Non-pigmented ciliary epithelial cell (primary cell): ENCODE results near the gene BMX.

Source experiments
- DNase-seq: peaks from one replicate; pipeline ENCODE4 v3.0.0-alpha.2; 2010; ENCODE audit warnings: low read depth

The BMX gene

DNA sequence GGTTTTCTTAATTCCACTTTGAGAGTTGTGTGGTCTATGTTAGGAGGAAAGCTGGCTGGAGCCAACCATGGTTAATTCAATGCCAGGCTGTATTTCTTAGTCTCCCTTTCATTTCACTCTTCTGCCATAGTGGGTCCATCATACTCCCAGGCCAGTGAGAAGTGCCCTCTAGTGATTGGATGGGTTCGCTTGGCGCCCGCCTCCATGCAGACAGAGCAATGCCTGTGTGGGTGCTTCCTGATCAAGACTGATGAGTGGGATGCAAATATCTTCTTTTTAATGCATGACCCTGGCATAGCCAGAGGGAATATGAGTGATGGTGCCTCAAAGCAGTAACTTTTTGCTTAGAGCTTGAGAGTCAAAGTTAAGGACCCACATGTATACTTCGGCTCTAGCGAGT, 6.4 kb downstream of the BMX start:
- DNase-seq = no peak

DNA sequence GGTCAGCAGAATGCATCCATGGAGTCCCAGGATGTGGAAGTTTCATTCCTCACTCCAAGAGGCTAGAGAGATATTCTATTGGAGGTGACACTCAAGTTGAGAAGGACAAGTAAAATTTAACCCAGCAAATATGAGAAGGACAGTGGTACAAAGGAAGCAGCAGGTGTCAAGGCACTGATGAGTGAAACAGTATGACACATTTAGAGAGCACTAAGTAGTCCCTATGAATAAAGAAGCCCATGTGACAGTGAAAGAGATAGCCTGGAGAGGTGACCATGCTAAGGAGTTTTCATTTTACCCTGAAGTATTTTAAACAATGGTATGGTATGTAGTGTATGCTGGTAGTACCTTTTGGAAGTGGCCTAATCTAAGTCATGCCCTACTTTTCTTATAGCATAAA, 9.2 kb downstream of the BMX start:
- no peak for DNase-seq

DNA sequence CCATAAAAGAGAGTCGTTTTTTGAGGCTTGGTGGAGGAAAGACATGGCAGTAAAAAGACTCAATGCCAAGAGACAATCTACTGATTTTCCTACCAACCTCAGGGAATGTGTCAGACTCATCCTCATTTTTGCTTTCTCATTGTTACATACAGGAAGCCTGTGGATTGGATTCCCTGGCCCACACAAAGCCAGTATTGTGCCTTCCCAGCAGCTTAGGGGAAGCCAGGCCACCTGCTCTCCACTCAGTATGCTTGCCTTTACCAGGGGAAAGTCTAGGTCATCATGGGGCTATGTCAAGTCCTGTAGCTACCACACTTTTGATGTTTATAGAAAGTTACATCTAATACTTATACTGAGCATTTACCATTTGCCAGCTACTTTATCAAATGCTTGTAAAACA, 11.0 kb downstream of the BMX start:
- DNase-seq = no peak

DNA sequence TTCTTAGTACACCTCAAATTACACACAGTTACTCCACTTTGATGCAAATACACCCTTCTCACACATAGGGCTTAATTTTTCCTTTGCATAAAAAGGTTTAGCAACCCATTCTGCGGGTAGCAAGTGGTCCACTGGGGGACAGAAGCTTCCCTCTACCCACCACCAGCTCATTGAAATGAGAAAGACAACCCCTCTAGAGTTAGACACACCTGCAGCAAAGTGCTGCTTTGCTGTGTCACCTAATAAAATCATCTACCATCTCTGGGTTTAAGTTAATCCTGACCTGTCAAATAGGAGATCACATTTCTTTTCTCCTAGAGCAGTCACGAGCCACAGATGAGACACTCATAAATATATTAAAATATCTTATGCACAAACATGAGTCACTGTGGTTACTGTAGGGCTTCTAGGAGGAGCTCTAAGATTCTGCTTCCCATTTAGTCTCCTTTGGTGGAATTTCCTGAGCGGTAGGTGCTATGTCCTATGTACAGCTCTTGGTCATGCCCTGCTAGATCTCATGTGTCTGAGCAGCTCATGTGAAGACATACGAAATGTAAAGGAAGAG, 11.9 kb downstream of the BMX start:
- no peak for DNase-seq

DNA sequence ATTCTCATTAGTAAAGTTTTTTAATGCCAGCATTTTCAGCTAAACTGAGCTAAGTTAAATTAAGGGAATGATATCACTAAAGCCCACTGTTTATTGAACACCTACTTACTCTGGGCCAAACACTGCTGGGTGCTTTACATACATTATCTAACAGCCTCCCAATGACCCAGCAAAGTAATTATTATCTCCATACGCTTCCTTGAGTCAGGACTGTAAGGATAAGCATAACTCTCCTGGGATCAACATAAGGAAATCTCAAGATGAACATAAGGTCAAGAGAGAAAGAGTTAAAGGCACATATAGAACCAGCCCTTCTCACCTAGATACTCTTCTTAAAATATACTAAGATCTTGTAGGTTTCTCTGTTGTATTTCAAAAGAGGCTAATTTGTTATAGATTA, 13.7 kb downstream of the BMX start:
- DNase-seq = no peak

DNA sequence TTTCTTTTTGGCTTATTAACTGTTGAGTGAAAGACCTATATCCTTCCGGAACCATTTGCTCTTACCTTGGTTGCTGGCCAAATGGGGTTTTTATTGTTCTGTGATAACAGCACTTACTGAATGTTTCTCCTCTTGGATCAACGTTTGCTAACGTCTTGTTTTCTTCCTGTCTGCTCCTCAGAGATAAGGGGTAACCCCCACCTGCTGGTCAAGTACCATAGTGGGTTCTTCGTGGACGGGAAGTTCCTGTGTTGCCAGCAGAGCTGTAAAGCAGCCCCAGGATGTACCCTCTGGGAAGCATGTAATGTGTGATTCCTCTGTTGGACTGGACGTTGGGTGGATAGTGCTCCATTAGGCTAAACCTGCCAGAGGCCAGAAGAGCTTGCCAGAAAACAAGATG, 15.3 kb downstream of the BMX start:
- no peak for DNase-seq

DNA sequence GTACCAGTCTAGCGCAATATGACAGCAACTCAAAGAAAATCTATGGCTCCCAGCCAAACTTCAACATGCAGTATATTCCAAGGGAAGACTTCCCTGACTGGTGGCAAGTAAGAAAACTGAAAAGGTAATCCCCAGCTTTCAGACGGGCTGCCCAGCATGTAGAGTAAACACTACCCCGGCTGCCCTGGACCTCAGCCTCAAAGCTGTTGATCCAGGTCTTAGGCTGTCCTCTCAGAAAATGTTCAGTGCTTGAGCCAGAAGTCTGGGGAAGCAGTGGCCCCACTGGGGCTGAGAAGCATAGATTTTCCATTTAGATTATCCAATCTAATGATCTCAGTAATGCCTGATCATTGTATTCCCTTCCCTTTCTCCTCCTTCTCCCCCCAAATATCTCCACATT, 21.9 kb downstream of the BMX start:
- no peak for DNase-seq

DNA sequence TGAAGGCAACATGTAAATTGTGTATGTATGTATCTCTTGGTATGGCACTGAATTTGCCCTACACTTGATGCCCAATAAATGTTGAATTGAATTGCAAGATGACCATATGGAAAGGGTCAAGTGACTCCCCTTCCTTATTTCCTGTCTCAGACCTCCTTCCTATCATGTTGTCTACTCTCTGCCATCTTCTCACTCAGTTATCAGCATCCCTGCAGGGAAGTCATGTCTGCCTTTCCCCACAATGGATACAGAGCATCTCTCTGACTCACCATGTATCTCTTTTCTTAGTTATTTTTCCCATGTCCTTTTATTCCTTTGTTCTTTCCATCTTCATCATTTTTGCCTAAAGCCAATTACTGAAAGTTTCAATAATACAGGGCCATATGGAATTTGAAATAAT, 22.5 kb downstream of the BMX start:
- DNase-seq = no peak

DNA sequence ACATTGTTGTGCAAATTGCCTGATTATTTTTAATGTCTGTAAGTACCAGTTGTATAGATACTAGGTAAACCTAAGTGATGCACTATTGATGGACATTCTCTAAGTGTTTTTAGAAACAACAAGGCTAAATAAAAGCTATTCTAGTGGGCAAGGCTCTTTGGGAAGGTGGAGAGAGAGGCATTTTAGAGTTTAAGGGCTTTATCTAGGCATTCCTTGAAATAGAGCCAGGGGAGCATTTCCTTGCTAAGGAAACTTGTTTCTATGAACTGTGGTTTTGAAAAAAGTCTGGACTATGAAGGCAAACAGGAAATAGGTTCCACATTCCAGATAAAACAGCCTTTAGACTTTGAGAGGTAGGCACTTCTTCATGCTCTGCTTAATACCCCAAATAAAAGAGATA, 23.8 kb downstream of the BMX start:
- DNase-seq = peak; percentile 10

DNA sequence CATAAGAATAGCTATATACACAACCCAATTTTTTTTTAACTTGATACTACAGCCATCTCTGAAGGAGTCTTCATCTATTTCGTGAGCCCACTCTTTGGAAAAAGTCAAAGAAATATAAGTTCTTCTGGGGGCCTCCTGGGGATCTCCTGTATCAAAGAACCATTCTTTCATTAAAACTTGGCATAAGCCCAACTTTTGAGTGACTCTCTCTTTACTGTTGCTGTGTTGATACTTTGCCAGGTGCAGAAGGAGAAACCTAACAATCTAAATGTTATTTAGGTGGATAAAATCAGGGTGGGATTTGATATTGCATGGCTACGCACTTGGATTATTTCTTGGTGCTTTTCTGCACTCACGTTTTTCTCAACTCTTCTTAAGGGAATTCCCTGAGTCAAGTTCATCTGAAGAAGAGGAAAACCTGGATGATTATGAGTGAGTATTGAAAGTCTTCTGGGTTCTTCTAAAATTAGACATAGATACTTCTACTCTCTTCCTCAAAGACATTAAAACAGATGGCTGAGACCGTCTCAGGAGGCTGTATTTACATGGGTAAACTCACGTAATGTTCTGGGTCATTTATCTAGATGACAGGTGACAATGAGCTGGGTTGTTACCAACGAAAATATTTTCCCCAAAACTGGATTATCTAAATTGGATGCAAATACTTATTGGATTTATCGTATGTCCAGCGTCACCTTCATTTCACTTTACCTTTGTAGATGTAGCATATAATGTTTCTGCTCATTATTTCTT, 25.2 kb downstream of the BMX start:
- DNase-seq = no peak

DNA sequence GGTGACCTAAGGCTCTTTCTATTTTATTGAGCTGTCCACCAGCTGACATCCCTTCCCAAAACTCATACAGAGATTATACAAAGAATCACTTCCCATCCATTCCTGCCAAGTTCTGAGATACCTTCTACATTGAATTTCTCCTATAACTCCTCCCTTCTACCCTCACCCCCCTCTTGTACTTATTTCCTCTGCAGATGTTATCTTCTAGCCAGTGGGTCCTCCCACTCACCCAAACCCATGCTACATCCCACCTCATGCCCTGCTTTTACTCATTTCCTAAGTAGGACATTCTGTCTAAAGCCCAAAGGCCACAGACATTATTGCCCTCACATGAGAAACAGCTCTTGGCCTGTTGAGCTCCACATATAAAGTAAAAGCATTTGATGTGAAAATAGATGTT, 28.6 kb downstream of the BMX start:
- DNase-seq = no peak

DNA sequence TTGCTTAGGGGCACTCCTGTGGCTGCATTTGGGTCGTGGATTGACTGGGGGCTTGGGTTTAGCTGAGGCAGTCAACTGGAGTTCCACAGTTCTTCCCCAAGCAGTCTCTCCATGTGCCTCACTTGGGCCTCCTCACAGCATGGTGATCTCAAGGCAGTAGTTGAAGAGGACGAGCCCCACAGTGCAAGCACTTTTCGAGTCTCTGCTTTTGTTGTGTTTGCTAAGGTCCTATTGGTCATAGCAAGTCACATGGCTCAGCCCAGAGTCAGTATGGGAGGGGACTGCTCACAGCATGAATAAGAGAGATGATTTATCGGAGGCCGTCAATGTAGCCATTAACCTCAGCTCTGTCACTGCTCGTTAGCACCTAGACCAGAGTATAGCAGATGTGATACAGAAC, 29.7 kb downstream of the BMX start:
- DNase-seq = no peak

DNA sequence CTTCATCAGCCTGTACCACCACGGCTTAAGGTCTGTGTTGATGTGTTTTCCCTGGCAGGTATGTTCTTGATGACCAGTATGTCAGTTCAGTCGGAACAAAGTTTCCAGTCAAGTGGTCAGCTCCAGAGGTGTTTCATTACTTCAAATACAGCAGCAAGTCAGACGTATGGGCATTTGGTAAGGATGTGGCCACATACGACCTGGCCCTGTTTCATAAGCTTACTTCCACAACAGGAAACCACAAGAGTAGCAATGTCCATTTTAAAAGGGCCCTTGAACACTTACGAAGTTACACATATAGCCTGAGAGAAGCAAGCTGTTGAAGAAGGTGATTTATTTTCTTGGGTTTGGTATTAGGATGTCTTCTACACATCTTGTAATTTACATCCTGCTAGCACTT, 46.1 kb downstream of the BMX start:
- no peak for DNase-seq

DNA sequence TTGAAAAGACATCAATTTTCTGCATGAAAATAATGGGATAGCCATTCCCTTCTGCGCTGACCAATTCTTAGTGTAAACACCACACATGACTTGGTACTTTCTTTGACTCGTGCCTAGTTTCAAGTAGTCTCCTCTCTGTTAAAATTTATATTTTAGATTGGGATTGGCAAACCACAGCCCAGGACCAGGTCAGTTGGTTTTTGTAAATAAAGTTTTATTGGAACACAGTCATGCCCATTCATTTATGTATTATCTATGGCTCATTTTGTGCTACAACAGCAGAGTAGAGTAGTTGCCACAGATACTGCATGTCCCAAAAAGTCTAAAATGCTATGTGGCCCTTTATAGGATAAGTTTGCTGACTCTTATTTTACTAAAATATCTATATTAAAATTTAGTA, 46.7 kb downstream of the BMX start:
- no peak for DNase-seq

DNA sequence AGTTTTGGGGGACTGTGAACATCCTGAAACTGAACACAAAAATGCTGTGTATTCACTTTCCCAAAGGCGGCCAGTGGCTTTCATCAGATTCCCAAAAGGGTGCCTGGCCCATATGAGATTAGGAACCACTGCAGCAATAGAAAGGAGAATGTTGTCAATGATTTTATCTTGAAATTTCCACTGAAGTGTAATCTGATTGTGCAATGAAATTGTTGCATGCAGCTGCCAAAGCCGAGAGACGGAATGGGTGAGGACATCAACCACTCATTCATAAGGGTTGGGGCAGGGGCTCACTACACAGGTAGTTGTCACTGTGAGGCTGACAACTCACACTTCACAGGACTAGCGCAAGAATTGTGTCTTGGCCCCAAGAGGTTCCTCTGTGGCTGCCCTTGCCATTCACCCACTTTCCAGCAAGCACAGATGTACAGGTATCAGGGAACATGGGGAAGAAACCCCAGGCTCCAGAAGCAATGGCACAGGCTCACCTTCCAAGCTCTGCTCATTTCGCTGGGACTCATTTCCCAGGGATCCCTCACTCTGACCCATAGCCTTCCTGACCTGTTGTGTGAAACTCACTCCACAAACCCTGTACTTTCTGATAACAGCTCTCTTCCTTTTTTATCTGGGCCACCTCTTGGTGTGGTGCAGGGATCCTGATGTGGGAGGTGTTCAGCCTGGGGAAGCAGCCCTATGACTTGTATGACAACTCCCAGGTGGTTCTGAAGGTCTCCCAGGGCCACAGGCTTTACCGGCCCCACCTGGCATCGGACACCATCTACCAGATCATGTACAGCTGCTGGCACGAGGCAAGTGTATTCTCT, 48.8 kb downstream of the BMX start:
- no peak for DNase-seq

DNA sequence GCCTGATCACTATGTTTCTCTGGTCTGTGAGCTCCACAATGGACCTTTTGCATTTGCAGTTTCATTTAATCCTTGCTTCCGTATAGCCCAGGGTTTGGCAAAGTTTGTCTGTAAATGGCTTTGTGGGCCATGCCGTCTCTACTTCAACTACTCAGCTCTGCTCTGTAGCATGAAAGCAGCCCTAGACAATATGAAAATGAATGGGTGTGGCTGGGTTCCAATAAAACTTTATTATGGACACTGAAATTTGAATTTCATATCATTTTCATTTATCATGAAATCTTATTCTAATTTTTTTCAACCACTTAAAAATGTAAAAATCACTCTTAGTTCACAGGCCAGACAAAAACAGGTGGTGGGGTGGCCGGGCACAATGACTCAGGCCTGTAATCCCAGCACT, 58.6 kb downstream of the BMX start:
- DNase-seq = no peak

DNA sequence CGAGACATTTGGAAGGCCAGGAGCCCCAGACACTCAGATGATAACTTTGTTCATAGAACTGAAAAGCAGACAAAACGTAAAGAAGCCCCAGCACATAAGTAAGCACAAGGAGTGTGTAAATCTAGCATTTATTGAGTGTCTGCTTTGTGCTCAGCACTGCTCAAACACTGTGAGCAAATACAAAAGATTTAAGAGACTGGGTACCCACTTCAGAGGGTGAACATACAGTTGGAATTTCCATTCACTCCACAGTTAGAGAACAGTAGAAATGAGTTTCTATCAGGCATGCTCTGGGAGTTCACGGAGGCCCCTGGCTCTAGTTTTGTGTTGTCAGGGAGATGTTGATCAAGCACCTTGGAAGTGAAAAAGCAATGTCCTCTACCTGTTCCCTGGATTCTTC, 60.3 kb downstream of the BMX start:
- DNase-seq = no peak

DNA sequence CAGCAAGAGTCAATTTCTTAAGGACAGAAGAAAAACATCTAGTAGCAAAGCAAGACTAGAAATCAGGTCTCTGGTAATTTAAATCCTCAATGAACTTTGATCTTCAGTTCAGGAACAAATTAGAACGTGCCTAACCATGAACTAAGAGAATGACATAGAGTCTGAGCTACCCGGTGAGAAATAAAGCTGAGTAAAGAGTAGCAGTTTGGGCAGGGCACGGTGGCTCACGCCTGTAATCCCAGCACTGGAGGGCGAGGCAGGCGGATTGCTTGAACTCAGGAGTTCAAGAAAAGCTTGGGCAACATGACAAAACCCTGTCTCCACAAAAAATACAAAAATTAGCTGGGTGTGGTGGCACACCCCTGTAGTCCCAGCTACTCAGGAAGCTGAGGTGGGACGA, 62.4 kb downstream of the BMX start:
- DNase-seq = no peak

DNA sequence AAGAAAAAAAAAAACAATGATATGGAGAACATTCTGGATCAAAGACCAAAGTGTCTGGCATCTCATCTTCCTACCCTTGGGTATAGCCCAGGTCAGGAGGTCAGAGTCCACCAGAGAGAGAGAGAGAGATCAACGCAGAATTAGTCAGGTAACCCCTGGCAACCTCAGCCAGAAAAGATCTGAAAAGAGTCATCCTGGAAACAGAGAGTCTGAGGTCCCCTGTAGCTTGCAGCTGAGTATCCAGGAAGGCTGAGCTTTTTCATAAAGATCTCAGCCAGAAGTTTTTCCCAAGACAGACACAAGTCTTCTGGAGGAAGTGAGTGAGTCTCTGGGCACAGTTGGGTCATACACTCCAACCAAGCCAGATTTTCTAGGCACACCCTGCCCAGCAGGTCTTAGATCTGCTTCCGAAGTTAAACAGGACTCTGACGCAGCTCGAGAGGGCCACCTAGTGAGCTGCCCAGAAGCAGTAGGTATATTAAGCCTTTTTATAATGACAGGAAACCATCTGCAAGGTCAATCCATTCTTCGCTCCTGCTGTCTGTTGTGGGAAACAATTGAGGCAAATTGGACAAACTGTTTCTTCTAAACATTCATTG, 64.5 kb downstream of the BMX start:
- DNase-seq = no peak

DNA sequence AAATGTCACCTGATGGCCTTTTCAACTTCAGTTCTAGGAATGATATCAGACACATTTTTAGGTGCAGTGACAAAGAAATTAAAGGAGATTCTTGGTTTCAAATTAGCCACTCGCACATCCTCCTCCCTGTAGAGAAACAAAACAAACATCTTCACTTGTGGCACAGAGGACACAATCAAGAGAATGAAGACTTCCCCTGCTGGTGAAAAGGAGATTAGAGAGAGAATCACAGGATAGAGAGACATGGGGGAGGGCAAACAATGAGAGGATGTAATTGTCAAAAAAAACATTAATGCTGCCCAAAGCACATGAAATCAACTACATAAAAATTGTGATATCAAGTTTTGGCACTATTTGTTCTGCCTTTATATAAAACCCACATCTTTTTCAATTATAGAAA, 65.6 kb downstream of the BMX start:
- DNase-seq = no peak

DNA sequence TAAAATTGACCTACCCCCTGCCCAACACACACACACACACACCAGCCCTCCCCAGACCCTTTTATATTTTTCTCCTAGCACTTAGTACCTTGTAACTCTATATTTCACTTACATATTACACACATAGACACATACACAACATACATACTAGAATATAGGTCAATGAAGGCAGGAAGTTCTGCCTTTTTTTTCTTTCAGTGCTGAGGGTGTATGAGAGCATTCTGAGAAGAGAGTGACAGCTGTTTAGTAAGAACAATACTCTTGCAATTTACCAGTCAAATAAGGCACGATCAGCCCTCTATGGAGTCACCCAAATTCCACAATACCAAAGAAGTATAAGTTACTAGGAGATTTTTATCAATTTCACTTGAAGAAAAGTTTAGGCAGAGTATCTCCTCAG, 66.7 kb downstream of the BMX start:
- DNase-seq = no peak

DNA sequence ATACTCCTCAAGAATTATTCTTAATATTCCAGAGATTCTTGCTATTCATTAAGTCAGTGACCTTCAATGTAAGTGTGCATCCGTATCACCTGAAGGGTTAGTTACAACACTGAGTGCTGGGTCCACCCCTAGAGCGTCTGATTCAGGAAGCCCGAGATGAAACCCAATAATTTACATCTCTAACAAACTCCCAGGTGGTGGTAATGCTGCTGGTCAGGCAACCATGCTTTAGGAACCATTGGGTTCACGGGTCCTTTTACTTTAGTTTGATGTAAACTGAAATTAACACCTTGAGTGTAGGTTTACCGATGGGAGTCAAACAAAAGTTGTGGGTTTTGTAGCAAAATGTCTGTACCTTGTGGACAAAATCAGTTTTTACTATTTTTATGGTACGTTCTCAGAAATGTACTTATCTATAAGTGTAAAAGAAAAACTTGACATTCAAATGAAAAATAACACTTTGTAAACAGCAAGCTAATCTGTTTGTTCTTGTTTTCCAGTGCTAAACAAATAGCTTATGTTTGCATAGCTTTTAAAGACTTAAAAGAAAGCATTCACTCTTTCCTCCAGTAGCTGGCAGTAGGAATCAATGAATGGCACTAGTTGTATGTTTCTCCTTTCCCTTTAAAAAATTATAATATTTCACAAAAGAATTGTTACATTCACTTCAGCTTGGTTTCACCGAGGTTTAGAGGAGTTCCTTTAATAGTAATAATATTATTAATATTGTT, 67.4 kb downstream of the BMX start:
- no peak for DNase-seq
